ENCODE data around the gene SENP1.

Gene SENP1

DNA sequence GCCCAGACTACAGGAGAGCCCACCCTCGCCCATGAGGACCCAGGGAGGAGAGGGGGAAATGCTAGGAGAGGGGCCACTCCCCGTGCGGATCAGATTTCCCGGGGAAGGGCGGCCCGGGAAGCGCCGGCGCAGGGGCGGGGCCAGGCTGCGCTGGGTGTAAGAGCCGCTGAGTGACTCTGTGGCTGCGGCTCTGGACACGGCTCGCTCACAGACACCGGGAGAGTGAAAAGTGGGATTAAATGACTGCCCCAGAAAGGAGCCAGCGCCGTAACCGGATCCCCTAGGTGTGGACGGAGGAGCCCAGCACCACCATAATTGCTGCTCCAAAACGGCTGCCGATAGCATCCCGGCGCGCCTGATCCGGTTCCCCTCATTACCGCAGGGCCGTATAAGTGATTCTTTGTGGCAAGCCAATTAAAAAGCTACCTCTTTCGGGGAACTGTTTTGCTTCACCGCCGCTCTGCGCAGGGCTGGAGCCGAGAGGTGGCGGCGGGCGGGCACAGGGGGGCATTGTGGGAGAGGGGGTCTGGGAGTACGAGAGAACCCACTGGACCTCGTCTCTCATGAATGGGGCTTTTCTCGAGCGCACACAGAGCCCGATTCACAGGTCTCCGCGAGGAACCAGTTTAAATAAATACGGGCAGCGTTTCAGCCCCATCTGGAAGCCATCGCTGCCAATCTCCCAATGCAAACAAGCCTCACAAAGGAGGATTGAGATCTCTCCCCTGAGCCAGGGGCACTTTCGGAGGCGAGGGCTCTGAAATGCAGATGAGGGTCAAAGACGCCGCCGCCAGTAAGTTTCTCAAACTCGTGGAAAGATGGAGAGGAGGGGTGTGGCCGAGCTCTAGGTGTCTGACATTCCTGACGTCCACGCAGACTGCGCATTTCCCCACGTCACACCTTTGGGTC, 104.1 kb downstream of the SENP1 start:
- DNase-seq (ENCODE audit: low read depth, low spot score): peak; percentile 90

DNA sequence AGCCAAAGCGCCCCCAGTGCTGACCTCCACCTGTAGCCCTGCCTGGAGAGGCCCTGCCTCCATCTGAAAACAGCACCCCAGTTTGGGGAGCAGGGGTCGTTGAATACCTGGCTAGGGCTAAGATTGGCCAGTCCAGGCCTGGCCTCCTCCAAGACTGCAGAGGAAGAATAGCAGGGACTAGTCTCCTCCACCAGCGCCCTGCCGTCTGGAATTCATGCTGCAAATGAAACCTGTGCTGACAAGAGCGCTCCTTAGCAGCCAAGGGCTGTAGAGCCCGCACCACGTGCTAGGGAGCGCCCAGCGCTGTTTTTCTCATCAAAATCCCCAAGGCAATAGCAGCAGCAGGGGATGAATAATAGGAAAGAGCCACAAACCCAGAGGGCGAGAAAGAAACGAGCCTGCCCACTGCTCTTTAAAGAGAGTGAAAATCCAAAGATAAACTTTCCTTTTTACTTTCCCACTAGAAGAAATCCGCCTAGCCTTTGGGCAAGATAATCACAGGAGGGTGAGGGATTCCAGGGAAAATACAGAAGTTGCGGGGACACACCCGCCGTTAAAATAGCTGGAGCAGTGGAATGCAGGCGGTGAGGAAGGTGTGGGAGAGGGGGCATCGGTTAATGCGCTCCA, 104.9 kb downstream of the SENP1 start:
- peak; percentile 94 for DNase-seq (ENCODE audit: low read depth, low spot score)

DNA sequence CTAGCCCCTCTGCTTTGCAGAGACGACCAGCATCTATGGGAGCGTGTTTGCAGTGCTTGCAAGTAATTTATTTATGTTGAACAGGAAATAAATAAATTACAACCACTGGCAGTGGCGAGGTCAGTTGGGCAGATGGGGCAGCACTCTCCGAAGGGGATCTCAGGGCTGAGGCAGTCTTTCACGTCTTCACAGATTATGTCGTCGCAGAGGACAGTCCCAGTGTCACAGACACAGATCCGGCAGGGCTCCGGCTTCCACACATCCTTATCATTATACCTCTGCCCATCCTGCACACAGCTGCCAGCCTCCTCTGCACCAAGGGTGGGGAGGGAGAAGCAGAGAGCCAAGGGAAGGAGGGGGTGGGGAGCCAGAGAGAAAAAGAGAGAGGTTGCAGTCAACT, 106.1 kb downstream of the SENP1 start:
- DNase-seq (ENCODE audit: low read depth, low spot score): no peak

DNA sequence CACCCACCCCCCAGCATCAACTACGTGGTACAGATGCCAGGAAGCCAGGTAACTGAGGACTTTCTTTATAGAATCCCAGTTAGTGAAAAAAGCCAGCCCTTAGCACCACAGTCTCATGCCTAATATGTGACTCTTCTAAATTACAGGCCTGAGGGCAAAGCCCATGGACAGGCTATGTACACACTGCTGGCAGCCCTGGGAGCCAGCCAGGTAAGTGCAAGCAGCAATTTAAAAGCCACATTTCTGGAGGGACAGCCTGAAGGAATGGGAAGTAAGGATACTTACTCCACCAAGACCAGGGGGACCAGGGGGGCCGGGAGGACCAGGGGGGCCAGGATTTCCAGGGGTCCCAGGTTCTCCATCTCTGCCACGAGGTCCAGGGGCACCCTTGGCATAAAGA, 108.6 kb downstream of the SENP1 start:
- peak; percentile 25 for DNase-seq (ENCODE audit: low read depth, low spot score)

DNA sequence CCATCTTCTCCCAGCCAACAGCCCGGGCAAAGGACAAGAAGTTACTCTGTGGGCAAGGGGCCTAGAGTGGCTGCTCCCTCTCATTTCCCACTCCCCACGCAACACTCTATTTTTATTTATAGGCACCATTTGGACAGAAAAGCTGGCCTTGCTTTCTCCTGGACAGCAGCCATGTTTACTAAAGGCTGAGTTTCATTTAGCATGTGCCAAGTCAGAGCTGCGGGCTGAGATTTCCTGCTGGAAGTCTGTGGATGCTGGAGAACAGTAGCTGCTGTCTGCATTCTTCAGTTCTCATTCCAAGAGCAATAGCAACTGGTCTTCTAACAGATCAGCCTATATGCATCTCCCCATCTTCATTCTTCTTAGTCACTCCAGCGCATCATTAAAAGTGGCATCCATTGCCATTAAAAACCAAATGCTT, 109.9 kb downstream of the SENP1 start:
- DNase-seq (ENCODE audit: low read depth, low spot score): no peak

DNA sequence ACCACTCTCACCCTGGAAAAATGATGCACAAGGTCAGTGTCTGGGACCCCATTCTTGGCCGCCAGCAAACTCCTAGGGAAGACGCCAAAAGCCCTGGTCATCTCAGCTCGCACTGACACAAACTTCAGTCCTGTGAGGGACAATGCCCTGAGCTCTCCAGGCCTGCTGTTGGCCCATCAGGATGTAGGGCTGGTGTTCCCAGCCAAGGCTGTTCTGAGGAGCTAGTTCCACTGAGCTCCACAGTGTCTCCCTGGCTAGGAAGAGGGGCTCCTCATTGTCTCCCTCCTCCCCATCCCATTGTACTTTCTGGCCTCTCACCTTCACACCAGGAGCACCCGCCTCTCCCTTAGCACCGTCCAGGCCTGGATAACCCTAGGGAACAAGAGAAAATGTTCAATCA, 112.4 kb downstream of the SENP1 start:
- no peak for DNase-seq (ENCODE audit: low read depth, low spot score)

All from ELF-1 (cell line).